Psoas muscle (tissue), 8 donors: ENCODE data around the gene PCCB. TPM values are rescaled to one million over a fixed set of nuclear protein-coding genes. Genes with fewer than 3 reads are reported as not detected.
"Not testable (repeated sequence)": the region's sequence is repeated elsewhere in the genome, so short reads cannot be mapped to it uniquely, and the experiment has no call there.

Experiments used
- ATAC-seq, 4 donors: fragments of 200-7000 bp; cut with Tn5 transposase; one replicate each; pipeline ENCODE4 v1.9.1; 2020; ENCODE audit warnings: moderate library complexity in 3 of 4, mild to moderate bottlenecking in 2 of 4
- DNase-seq, 2 donors: peaks; one replicate each; pipeline ENCODE4 v3.0.0-alpha.2; 2020
- H3K27ac ChIP-seq: fragments of 200-600 bp; one replicate; pipeline ENCODE4 v1.8.0; 2022
- H3K27me3 ChIP-seq, 3 donors: fragments of 200-600 bp in 1 of 3; one replicate each; pipeline versions ENCODE4 v1.6.1 to v1.8.0; 2013 to 2022; ENCODE audit warnings: low read length in 2 of 3, mild to moderate bottlenecking in 2 of 3, moderate library complexity in 1 of 3; ENCODE audit not compliant: insufficient read depth in 3 of 3
- H3K36me3 ChIP-seq, 2 donors: fragments of 200-600 bp in 1 of 2; one replicate each; pipeline versions ENCODE4 v1.6.1 to v1.8.0; 2013 to 2022; ENCODE audit warnings: low read depth in 1 of 2, mild to moderate bottlenecking in 1 of 2, moderate library complexity in 1 of 2; ENCODE audit not compliant: insufficient read depth in 1 of 2
- H3K4me1 ChIP-seq: fragments of 200-600 bp; one replicate; pipeline ENCODE4 v1.8.0; 2022
- H3K4me3 ChIP-seq: fragments of 200-600 bp; one replicate; pipeline ENCODE4 v1.8.0; 2022; ENCODE audit warnings: mild to moderate bottlenecking
- H3K9me3 ChIP-seq: fragments of 200-600 bp; one replicate; pipeline ENCODE4 v1.8.0; 2022
- CTCF ChIP-seq: fragments of 200-600 bp; IDR thresholded peaks from one replicate; pipeline ENCODE4 v1.8.0; 2022; ENCODE audit warnings: antibody characterized with exemption
- WGBS, 3 donors: extraction: QIAGEN DNeasy Blood & Tissue Kit; methylation state at CpG; one replicate each; pipeline versions ENCODE4 v1.1.6 to v1.1.7; 2013; 5-methylcytosine and 5-hydroxymethylcytosine counted together
- intact Hi-C, 2 donors: fragments of 100-400 bp; cut with DNase I; formaldehyde crosslinking; loops; one replicate each; pipeline versions ENCODE4 v1.11.0 to v1.14.2; 2022
- long read RNA-seq, 2 donors: library from polyadenylated mRNA; unstranded; transcript quantifications; one replicate each; pipeline ENCODE4 v2.0.0, GENCODE V29; 2021
- polyA plus RNA-seq, 3 donors: library from polyadenylated mRNA; stranded (reverse); fragments of 200-250 nt; gene quantifications; one replicate each; pipeline ENCODE4 v1.2.3, GENCODE V29; 2013
- total RNA-seq, 4 donors: library from RNA; stranded (reverse); fragmentation: NEBNext Ultra II Directional in 2 of 4; extraction: Animal tissue kit (Norgen Biotek cat#: 25700) in 2 of 4; gene quantifications; one replicate each; pipeline versions ENCODE4 v1.2.1 to v1.2.4, GENCODE V29; 2021 to 2023
- donor health status: healthy with polysubstance abuse.
- donor health status: DM: no; HTN: no; CAD: no; lungs with moderate emphysema.
- donor health status: Bipolar disorder and iron deficiency.
- donor health status: healthy.
- donor health status: DM: yes; HTN: yes; CAD: no.
- donor health status: DM: no; HTN: no; CAD: no.
- donor health status: DM: no; HTN: no; CAD: no.
- donor health status: DM: yes; HTN: yes; CAD: no.

The PCCB gene
- total RNA-seq (10 to 100 TPM; 36.4 to 60.4 (median 52.5) TPM), polyA plus RNA-seq (10 to 100 TPM; 20.0 to 25.7 (median 23.9) TPM)
- long read RNA-seq, donor 1, transcript PCCB-201 (15 exons, 1,833 nt), result major isoform, 39 of 48 reads
- long read RNA-seq, donor 1, partial matches to known transcripts, result 5 of 48 reads
- long read RNA-seq, donor 1, other reads (novel, unspliced or antisense), result 3 of 48 reads
- long read RNA-seq, donor 2, transcript PCCB-201 (15 exons, 1,833 nt), result major isoform, 52 of 76 reads
- long read RNA-seq, donor 2, partial matches to known transcripts, result 15 of 76 reads
- long read RNA-seq, donor 2, other reads (novel, unspliced or antisense), result 3 of 76 reads

DNA sequence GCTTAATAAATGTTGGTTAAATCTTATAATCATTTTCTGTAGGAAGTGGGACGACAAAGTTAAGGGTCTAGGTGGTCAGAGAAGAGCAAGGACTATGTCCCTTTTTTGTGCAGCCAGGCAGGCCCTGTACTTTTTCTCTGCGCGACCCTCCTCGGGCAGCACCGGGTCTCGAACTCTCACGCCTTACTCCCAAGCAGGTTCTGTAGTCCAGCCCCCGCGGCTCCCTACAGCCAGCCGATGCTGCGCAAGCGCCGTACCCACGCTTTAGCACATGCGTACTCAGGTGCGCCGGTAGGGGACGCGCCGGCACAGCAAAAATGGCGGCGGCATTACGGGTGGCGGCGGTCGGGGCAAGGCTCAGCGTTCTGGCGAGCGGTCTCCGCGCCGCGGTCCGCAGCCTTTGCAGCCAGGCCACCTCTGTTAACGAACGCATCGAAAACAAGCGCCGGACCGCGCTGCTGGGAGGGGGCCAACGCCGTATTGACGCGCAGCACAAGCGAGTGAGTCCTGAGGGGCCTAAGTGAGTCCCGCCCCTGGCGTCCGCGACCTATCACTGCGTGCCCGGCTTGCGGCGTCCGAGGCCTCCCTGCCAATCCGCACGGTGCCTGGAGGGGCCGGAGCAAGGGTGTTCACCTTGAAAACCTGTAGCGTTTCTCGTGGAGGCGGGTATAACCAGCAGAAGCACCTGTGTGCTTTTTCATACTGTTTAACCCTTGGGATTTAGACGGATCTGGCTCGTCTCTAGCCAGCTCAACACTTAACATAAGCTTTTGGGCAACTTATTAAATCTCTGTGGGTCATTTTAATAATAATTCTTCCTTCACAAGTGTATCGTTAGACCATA lies at the start of gene PCCB:
Gene PCCB, plus strand, starts transcription at position 282 of the 844 bp plus-strand sequence. Its CDS starts 36 bp downstream, at position 318.
- intact Hi-C loops, result loop anchor here (1.0 to 5.0 kb wide), 3 partner anchors 53 to 175 kb away; partner anchors contain the start of gene MSL2 (in 1 of the 2)
- Histone ChIP-seq H3K27ac (peak within 1 kb of the TSS; percentile 89), H3K4me3 (peak within 1 kb of the TSS; percentile 73), H3K9me3 (no peaks in the 10 kb centered on the region), H3K36me3 (peaks cover 0 to under 1% of the 10 kb centered on the region in 2 donors), H3K27me3 (no peaks in the 10 kb centered on the region), H3K4me1 (peaks cover 12% of the 10 kb centered on the region)
- DNase-seq (peak; percentile 94 to 97), ATAC-seq (peak; percentile 97 to 98 (median 98))
- TF ChIP-seq CTCF, result peak; percentile 68
- 0 to 1% (median 0%) methylated on average over 60 to 64 of the region's 64 CpGs for WGBS, 3 donors

GRCh38 chr3:136207489-136208115 lies 42.5 kb upstream of the PCCB start:
- ATAC-seq (no peak), DNase-seq (no peak)
- H3K27ac ChIP-seq, result no peak overlapping the region
- no peaks in the 10 kb centered on the region for H3K36me3 ChIP-seq
- intact Hi-C loops, result loop anchor here in 1 of 2 donors (5.0 kb wide), 1 partner anchor 40 kb away; no protein-coding TSS in a partner anchor
- H3K4me3 ChIP-seq, result no peak overlapping the region
- TF ChIP-seq CTCF, result no peak
- no peaks in the 10 kb centered on the region for H3K9me3 ChIP-seq
- H3K27me3 ChIP-seq, result no peaks in the 10 kb centered on the region
- no peaks in the 10 kb centered on the region for H3K4me1 ChIP-seq
- WGBS, 3 donors, result 39 to 52% (median 45%) methylated on average over 4 of the region's 4 CpGs

DNA sequence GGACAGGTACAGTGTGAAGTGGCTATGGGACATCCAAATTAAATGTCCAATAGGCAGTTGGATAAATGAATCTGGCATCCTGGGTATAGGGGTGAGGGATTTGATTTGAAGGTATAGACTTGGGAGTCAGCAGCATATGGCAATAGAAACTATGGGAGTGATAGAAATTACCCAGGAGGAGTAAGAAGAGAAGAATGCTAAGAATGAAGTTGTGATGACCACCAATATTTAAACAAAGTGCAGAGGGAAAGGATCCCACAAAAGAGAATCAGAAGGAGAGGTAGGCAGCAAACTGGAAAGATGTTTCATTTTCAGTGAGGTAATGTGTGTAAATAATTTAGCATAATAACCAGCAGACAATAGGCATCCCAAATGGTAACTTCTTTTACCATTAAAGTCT lies 40.2 kb upstream of the PCCB start:
- Histone ChIP-seq H3K36me3 (no peaks in the 10 kb centered on the region), H3K4me3 (no peak overlapping the region), H3K9me3 (no peaks in the 10 kb centered on the region), H3K27ac (no peak overlapping the region), H3K4me1 (no peaks in the 10 kb centered on the region), H3K27me3 (no peaks in the 10 kb centered on the region)
- no peak for ATAC-seq
- TF ChIP-seq CTCF, result no peak
- intact Hi-C loops, result loop anchor here in 1 of 2 donors (5.0 kb wide), 1 partner anchor 37 kb away; no protein-coding TSS in a partner anchor
- no peak for DNase-seq

DNA sequence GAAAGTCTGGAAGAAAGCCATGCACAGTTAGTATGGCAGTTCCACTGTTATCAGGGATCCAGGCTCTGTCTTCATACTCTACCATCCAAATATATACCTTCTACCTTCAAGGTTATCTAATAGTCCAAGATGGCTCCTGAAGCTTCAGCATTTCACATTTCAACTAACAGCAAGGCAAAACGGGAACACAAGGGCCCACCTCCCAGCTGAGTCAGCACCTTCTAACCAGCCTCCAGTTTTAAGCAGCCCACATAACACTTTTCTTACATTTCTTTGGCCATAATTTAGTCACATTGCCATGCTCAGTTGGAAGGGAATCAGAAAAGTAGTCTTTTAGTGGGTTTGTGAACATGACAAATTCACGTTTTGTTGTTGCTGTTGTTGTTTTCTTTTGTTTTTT lies 38.6 kb upstream of the PCCB start:
- Histone ChIP-seq H3K27ac (no peak overlapping the region), H3K4me3 (no peak overlapping the region), H3K4me1 (no peaks in the 10 kb centered on the region), H3K27me3 (no peaks in the 10 kb centered on the region), H3K36me3 (no peaks in the 10 kb centered on the region), H3K9me3 (no peaks in the 10 kb centered on the region)
- DNase-seq (no peak), ATAC-seq (no peak)
- WGBS, 3 donors, result 68 to 86% (median 75%) methylated on average over 2 of the region's 2 CpGs
- no peak for TF ChIP-seq CTCF
- intact Hi-C loops, result no loop called here

DNA sequence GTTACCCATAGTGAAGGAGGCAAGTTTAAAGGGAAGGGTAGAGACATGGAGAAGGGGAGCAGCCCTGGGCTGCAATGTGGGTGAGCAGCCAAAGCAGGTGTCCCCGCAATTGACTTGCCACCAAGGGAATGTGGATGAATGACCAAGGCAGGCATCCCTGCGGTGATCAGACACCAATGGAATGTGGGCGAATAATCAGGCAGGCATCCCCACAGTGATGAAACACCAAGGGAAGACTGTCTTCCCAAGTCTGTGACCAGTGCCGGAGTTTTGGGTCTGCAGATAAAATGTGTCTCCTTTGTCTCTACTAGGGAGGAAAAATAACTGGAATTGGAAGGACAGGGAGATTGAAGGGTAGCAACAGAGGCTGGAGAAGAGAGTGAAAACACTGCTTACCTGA lies 27.4 kb upstream of the PCCB start:
- H3K9me3 ChIP-seq, H3K27ac ChIP-seq, ATAC-seq, H3K4me3 ChIP-seq, H3K4me1 ChIP-seq, H3K27me3 ChIP-seq, DNase-seq, intact Hi-C loops, H3K36me3 ChIP-seq: not testable (repeated sequence)
- 69 to 73% (median 71%) methylated on average over 4 of the region's 4 CpGs for WGBS, 3 donors
